ENCODE measurements around the gene DEK. TPM values are rescaled to one million over a fixed set of nuclear protein-coding genes. Genes with fewer than 3 reads are reported as not detected.

Gene DEK
- total RNA-seq, 2 experiments from 2014 or later: 52.7 to 56.7 TPM

- Histone ChIP-seq H3K27ac (ENCODE audit: low read depth in 1 of 2, low read length in 2 of 2) (peak overlapping the region; percentile 69 to 91), H3K9me3 (ENCODE audit: control insufficient read depth in 1 of 2, insufficient read depth in 1 of 2, low read length in 2 of 2) (peaks cover 0 to 5% of the 10 kb centered on the region in 2 experiments), H3K4me1 (ENCODE audit: insufficient read depth, low read length) (peaks cover 37% of the 10 kb centered on the region), H3K27me3 (ENCODE audit: control insufficient read depth in 1 of 2, insufficient read depth in 2 of 2, low read length in 2 of 2) (no peaks in the 10 kb centered on the region), H3K4me3 (ENCODE audit: low read length) (peak overlapping the region; percentile 91), H3K36me3 (ENCODE audit: insufficient read depth, low read length) (no peaks in the 10 kb centered on the region)
- TF ChIP-seq, protein P1, sequence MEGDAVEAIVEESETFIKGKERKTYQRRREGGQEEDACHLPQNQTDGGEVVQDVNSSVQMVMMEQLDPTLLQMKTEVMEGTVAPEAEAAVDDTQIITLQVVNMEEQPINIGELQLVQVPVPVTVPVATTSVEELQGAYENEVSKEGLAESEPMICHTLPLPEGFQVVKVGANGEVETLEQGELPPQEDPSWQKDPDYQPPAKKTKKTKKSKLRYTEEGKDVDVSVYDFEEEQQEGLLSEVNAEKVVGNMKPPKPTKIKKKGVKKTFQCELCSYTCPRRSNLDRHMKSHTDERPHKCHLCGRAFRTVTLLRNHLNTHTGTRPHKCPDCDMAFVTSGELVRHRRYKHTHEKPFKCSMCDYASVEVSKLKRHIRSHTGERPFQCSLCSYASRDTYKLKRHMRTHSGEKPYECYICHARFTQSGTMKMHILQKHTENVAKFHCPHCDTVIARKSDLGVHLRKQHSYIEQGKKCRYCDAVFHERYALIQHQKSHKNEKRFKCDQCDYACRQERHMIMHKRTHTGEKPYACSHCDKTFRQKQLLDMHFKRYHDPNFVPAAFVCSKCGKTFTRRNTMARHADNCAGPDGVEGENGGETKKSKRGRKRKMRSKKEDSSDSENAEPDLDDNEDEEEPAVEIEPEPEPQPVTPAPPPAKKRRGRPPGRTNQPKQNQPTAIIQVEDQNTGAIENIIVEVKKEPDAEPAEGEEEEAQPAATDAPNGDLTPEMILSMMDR (IDR thresholded peaks at IDR 0.05): peak; percentile 31
- Mint-ChIP-seq H3K27ac (peak overlapping the region; percentile 98), H3K9me3 (no peaks in the 10 kb centered on the region), H3K27me3 (no peaks in the 10 kb centered on the region), H3K4me1 (ENCODE audit: low read depth) (peaks cover 47% of the 10 kb centered on the region), H3K4me3 (peak overlapping the region; percentile 90), H3K36me3 (ENCODE audit: low read depth) (peaks cover 38% of the 10 kb centered on the region)
- intact Hi-C loops (cut with DNase I, micrococcal nuclease): loop anchor here in 1 of 2 experiments (2.0 to 10.0 kb wide), 6 partner anchors 110 to 1947 kb away; partner anchors contain the start of genes ATXN1, KDM1B, MBOAT1 and NUP153
- ChIA-PET CTCF (interaction anchor here (1.2 kb wide), 1 partner anchor 15 kb away, joined by 3 read pairs; no protein-coding TSS in a partner anchor), POLR2A (interaction anchor here (1.0 to 2.1 kb wide), 3 partner anchors 109 to 122 kb away, joined by 3 to 10 read pairs (median 3); partner anchors contain the start of gene RNF144B)
- DNase-seq: no peak
- ATAC-seq (ENCODE audit: poor library complexity): no peak
Measured at GRCh38 chr6:18264923-18265377, 620 bp upstream of the DEK start.

DNA sequence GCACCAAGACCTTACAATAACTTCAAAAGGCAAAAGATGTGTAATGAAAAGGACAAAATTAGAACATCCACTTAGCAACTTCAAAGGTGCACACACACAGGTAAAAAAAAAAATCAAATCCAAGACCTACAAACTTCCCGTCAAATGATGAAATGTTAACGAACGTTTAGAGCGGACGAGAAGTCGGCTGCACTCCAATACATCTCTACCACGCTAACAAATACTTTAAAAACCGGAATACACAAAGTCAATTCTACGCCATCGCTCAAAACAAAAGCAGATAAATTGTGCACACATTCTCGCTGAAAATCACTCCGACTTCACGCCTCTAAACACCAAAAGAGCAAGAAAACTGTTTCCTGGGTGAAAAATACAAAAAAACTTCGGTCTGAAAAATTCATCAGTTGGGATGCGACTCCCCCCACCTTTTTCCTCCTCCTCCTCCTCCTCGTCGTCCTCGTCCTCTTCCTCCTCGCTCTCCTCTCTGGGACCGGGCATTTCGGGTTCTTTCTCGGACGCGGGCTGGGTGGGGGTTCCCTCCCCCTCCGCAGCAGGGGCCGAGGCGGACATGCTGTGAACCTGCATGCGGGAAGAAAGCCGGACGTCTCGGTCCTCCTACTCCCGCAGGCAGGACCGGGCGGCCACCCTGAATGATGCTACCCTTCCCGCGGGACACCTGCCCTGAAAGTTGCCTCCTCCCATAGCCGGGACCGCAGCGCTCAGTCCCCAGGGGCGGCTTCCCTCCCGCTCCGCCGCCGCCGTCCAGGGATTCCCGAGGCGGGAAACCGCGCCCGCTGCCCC, 712 bp downstream of the DEK start:
- Mint-ChIP-seq H3K9me3 (no peaks in the 10 kb centered on the region), H3K27me3 (no peaks in the 10 kb centered on the region), H3K4me3 (peak overlapping the region; percentile 98), H3K27ac (peak overlapping the region; percentile 98), H3K36me3 (ENCODE audit: low read depth) (peaks cover 47% of the 10 kb centered on the region), H3K4me1 (ENCODE audit: low read depth) (peaks cover 58% of the 10 kb centered on the region)
- TF ChIP-seq, protein P1 (IDR thresholded peaks at IDR 0.05): no peak
- Histone ChIP-seq H3K4me1 (ENCODE audit: insufficient read depth, low read length) (peaks cover 34% of the 10 kb centered on the region), H3K36me3 (ENCODE audit: insufficient read depth, low read length) (no peaks in the 10 kb centered on the region), H3K4me3 (ENCODE audit: low read length) (peak overlapping the region; percentile 91), H3K9me3 (ENCODE audit: control insufficient read depth in 1 of 2, insufficient read depth in 1 of 2, low read length in 2 of 2) (peaks cover 0 to 5% of the 10 kb centered on the region in 2 experiments), H3K27me3 (ENCODE audit: control insufficient read depth in 1 of 2, insufficient read depth in 2 of 2, low read length in 2 of 2) (no peaks in the 10 kb centered on the region), H3K27ac (ENCODE audit: low read depth in 1 of 2, low read length in 2 of 2) (peak overlapping the region; percentile 65 to 85)
- ChIA-PET POLR2A (interaction anchor here (0.7 to 2.4 kb wide), 4 partner anchors 9 to 663 kb away, joined by 3 to 10 read pairs (median 5); partner anchors contain the start of genes FAM8A1 and RNF144B), CTCF (no interaction called here)
- intact Hi-C loops (cut with DNase I, micrococcal nuclease): loop anchor here (1.0 to 10.0 kb wide), 5 partner anchors 108 to 1949 kb away; partner anchors contain the start of genes KDM1B (in 2 of the 2), TPMT (in 2 of the 2), ATXN1 (in 1 of the 2) and MBOAT1 (in 1 of the 2)
- ATAC-seq (ENCODE audit: poor library complexity) (peak; percentile 22), DNase-seq (peak in 9 of 14 experiments; percentile 7 to 60 (median 17))

- Histone ChIP-seq H3K4me1 (ENCODE audit: insufficient read depth, low read length) (peaks cover 34% of the 10 kb centered on the region), H3K9me3 (ENCODE audit: control insufficient read depth in 1 of 2, insufficient read depth in 1 of 2, low read length in 2 of 2) (peaks cover 0 to 5% of the 10 kb centered on the region in 2 experiments), H3K27me3 (ENCODE audit: control insufficient read depth in 1 of 2, insufficient read depth in 2 of 2, low read length in 2 of 2) (no peaks in the 10 kb centered on the region), H3K36me3 (ENCODE audit: insufficient read depth, low read length) (peaks cover 2% of the 10 kb centered on the region), H3K4me3 (ENCODE audit: low read length) (peak overlapping the region; percentile 91), H3K27ac (ENCODE audit: low read depth in 1 of 2, low read length in 2 of 2) (peak overlapping the region; percentile 65 to 85)
- TF ChIP-seq, protein P1 (IDR thresholded peaks at IDR 0.05): no peak
- POLR2A ChIA-PET: interaction anchor here (1.2 to 2.4 kb wide), 2 partner anchors 107 to 662 kb away, joined by 4 to 6 read pairs; partner anchors contain the start of gene FAM8A1
- Mint-ChIP-seq H3K27ac (peak overlapping the region; percentile 98), H3K36me3 (ENCODE audit: low read depth) (peaks cover 55% of the 10 kb centered on the region), H3K27me3 (no peaks in the 10 kb centered on the region), H3K4me1 (ENCODE audit: low read depth) (peaks cover 63% of the 10 kb centered on the region), H3K4me3 (peak overlapping the region; percentile 98), H3K9me3 (no peaks in the 10 kb centered on the region)
- intact Hi-C loops (cut with DNase I, micrococcal nuclease): loop anchor here (1.0 to 10.0 kb wide), 4 partner anchors 108 to 1949 kb away; partner anchors contain the start of genes ATXN1 (in 1 of the 2), KDM1B (in 1 of the 2), MBOAT1 (in 1 of the 2) and TPMT (in 1 of the 2)
- DNase-seq (peak in 8 of 14 experiments; percentile 13 to 72 (median 36)), ATAC-seq (ENCODE audit: poor library complexity) (peak; percentile 48)
- CTCF ChIA-PET: interaction anchor here (0.7 kb wide), 1 partner anchor 17 kb away, joined by 4 read pairs; no protein-coding TSS in a partner anchor
Measured at GRCh38 chr6:18262702-18263417, 1.5 kb downstream of the DEK start.

All from CD4-positive, alpha-beta T cell (primary cell).